Posterior vena cava (tissue), 2 donors: ENCODE data around the gene STK38L. TPM values are rescaled to one million over a fixed set of nuclear protein-coding genes. Genes with fewer than 3 reads are reported as not detected.

Source experiments
- DNase-seq: peaks from one replicate; pipeline ENCODE4 v3.0.0-alpha.2; 2020; ENCODE audit warnings: low spot score
- intact Hi-C, 2 donors: fragments of 100-400 bp; cut with DNase I; formaldehyde crosslinking; loops; one replicate each; pipeline versions ENCODE4 v1.14.1 to v1.14.2; 2022 to 2023
- total RNA-seq, 2 donors: library from RNA; stranded (reverse); fragmentation: NEBNext Ultra II Directional; extraction: Animal tissue kit (Norgen Biotek cat#: 25700); gene quantifications; one replicate each; pipeline ENCODE4 v1.2.1, GENCODE V29; 2021
- donor health status: DM: yes; HTN: yes; CAD: no.
- donor health status: DM: yes; HTN: yes; CAD: no.

Gene STK38L
- total RNA-seq, 2 donors from 2014 or later, result 93.3 to 221 TPM

DNA sequence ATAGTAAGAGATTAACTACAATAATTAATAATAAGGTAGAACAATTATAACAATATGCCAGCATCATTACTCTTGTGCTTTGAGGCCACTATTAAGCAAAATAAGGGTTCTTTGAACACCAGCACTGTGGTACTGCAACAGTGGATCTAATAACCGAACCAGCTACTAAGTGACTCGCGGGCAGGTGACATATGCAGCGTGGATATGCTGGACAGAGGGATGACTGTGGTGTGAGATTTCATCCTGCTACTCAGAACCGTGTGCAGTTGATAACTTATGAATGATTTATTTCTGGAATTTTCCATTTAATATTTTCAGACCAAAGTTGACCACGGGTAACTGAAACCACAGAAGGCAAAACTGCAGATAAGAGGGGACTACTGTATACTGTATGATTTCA, 123.0 kb downstream of the STK38L start:
- intact Hi-C loops, result no loop called here
- DNase-seq, result no peak

Other genes with a start within 250 kb of the STK38L start
- gene TM7SF3, start 229.9 kb upstream of the STK38L start, total RNA-seq, result 10 to 100 TPM; 33.4 to 43.5 TPM
- gene MED21, start 221.7 kb upstream of the STK38L start, total RNA-seq, result 10 to 100 TPM; 55.7 to 67.4 TPM
- gene C12orf71, start 161.7 kb upstream of the STK38L start, total RNA-seq, result not detected
- gene BMAL2, start 88.5 kb downstream of the STK38L start, total RNA-seq, result 10 to 100 TPM in 1 of 2 donors, 1 to 10 TPM in 1; 7.6 to 32.7 TPM
- under 1 TPM in 1 of 2 donors, not detected in 1; 0.67 TPM for gene SMCO2, start 202.4 kb downstream of the STK38L start, total RNA-seq